Stomach (tissue), 4 donors: ENCODE data around the gene AQP7.

Experiments
- POLR2AphosphoS5 ChIP-seq, 3 donors: sonication (generic); formaldehyde crosslinking; IDR thresholded peaks; one replicate each; pipeline ENCODE4 v1.6.1; 2016; ENCODE audit warnings: antibody characterized with exemption in 3 of 3
- TF ChIP-seq, protein P1 (sequence below), 7 experiments: fragments of 450-650 bp in 4 of 7; fragments of 200-600 bp in 3 of 7; sonication (generic) in 3 of 7; IDR thresholded peaks; one replicate each; pipeline ENCODE4 v1.5.1; 2016 to 2019; ENCODE audit warnings: antibody characterized with exemption in 7 of 7, control low read depth in 2 of 7, mild to moderate bottlenecking in 1 of 7

DNA sequence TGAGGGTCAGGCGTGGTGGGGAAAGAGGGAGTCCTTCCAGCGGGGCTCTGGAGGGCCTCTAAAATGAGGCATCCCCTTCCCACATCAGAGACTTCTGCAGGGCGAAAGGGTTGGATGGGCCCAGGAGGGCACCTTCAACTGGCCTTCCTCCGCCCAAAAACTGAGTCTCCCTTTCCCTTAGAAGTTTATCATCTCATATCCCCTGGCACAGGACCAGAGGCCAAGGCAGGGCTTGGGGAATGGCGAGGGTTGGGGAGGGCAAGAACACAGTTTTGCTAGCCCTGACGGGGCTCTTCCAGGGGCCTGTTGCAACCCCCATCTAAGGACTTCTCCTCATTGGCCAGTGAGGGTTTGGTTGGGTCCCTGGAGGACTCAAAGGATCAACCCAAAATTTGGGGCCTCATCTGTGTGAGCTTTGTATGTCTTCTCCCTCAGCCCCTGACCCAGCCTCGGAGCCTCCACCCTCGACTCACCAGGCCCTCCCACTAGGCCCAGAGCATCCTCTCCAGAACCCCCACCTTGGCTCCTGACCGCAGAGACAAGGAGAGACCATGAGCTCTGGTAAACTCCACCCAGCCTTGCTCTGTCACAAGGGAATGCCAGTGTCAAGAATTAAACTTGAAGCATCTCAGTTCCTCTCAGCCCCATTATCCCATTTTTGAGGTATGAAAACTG is 24.1 kb downstream of the AQP7 start:
- TF ChIP-seq, protein P1, sequence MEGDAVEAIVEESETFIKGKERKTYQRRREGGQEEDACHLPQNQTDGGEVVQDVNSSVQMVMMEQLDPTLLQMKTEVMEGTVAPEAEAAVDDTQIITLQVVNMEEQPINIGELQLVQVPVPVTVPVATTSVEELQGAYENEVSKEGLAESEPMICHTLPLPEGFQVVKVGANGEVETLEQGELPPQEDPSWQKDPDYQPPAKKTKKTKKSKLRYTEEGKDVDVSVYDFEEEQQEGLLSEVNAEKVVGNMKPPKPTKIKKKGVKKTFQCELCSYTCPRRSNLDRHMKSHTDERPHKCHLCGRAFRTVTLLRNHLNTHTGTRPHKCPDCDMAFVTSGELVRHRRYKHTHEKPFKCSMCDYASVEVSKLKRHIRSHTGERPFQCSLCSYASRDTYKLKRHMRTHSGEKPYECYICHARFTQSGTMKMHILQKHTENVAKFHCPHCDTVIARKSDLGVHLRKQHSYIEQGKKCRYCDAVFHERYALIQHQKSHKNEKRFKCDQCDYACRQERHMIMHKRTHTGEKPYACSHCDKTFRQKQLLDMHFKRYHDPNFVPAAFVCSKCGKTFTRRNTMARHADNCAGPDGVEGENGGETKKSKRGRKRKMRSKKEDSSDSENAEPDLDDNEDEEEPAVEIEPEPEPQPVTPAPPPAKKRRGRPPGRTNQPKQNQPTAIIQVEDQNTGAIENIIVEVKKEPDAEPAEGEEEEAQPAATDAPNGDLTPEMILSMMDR (IDR thresholded peaks at IDR 0.05) = no peak
- no peak for TF ChIP-seq POLR2AphosphoS5 (IDR thresholded peaks at IDR 0.05)
